Posterior cingulate gyrus (tissue), 11 donors: Measurements from ENCODE around the gene RAD51AP2.
"Not testable (repeated sequence)": the region's sequence is repeated elsewhere in the genome, so short reads cannot be mapped to it uniquely, and the experiment has no call there.

Source experiments
- DNase-seq, 10 donors: peaks; one replicate each; pipeline versions ENCODE4 v3.0.0 to v3.0.0-alpha.2; 2020 to 2021; ENCODE audit warnings: mixed read lengths in 3 of 10
- intact Hi-C: fragments of 100-400 bp; cut with DNase I; formaldehyde crosslinking; loops from one replicate; pipeline ENCODE4 v1.15.1; 2023

The RAD51AP2 gene

GRCh38 chr2:17518212-17519154, at the start of gene RAD51AP2:
TSS of gene RAD51AP2 (minus strand) at chr2:17518440. CDS start at chr2:17518415, 25 bp downstream.
- intact Hi-C loops = no loop called here
- DNase-seq = peak; percentile 29 to 95 (median 74)

DNA sequence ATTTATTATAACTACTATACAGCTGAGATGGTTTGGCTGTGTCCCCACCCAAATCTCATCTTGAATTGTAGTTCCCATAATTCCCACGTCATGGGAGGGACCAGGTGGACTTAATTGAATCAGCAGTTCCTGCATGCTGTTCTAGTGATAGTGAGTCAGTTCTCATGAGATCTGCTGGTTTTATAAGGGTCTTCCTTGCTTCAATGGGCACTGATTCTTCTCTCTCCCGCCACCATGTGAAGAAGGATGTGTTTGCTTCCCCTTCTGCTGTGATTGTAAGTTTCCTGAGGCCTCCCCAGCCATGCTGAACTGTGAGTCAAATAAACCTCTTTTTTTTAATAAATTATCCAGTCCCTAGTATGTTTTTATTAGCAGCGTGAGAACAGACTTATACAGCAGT, 47.5 kb upstream of the RAD51AP2 start:
- DNase-seq, intact Hi-C loops: not testable (repeated sequence)

DNA sequence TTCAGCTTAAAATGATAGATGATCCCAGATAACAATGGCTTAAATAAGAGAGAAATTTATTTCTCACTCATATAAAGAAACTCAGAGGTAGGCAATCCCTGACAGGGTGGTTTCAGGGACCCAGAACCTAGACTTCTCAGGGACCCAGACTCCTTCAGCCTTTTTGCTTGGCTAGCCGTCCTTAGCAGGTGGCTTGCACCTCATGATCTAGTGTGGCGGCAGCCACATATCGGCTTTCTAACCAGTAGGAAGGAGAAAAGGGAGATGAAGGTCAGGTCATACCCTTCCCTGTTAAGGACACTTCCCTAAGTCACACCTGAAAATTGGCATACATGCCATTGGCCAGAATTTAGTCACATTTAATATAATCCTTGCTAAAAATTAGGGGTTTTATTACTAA, 40.6 kb upstream of the RAD51AP2 start:
- DNase-seq = no peak
- intact Hi-C loops = no loop called here

DNA sequence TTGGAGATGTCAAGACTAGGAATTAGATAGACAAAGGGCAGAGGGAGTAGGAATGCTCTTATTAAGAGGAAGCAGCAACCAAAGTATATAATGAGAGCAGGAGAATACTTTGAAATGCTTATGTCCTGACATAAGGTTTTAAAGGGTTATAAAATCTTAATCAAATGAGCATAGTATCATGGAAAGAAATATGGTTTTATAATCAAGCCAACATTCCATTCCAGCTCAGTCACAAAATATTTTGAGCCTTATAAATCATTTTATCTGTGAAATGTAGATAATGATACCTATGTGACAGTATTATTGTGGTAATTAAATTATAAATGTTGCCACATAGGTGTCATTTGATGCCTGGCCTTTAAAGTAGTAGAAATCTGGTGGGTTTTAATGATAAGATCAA, 39.8 kb upstream of the RAD51AP2 start:
- DNase-seq = no peak

DNA sequence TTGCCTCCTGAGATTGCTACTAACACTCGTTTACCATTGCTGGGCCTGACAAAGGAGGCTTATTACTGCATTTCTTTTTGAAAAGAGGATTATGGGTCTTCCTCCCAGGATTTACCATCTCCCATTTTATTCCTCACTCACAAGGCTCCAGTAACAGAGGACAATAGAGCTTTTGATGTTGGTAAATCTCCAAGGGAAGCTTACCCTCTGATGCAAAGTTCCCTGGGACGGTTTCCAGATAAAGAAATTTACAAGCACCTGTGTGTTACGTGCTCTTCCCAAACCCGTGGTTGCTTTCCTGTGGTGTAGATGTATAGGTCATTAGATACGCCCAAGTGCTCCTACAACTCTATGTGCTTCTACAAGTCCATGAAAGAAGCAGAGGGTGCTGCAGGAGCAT, 39.4 kb upstream of the RAD51AP2 start:
- intact Hi-C loops = no loop called here
- no peak for DNase-seq

More for the DNA sequence above, 39.8 kb upstream of the RAD51AP2 start:
- intact Hi-C loops = no loop called here

- intact Hi-C loops = no loop called here
- DNase-seq = no peak
Observed at GRCh38 chr2:17555150-17555549, 36.9 kb upstream of the RAD51AP2 start.

GRCh38 chr2:17550907-17551306, 32.7 kb upstream of the RAD51AP2 start:
- intact Hi-C loops = no loop called here
- DNase-seq = no peak

DNA sequence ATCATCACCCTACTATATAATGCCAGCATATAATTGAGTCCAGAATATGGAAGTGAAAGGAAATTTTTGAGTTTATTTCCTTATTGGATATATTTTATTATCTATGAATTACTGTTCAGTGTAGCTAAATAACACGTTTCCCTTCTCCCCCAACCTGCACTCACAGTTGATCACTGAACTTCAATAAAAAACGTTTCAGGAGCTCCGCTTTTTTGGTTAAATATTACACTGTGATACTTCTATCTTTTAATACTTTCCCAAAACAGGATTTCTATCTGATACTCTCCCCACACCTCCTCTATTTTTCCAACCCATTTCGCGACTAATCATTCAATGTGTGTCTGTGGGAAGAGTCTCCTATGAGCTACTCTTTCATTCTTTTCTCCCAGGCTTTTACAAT, 29.5 kb upstream of the RAD51AP2 start:
- no peak for DNase-seq
- intact Hi-C loops = no loop called here

DNA sequence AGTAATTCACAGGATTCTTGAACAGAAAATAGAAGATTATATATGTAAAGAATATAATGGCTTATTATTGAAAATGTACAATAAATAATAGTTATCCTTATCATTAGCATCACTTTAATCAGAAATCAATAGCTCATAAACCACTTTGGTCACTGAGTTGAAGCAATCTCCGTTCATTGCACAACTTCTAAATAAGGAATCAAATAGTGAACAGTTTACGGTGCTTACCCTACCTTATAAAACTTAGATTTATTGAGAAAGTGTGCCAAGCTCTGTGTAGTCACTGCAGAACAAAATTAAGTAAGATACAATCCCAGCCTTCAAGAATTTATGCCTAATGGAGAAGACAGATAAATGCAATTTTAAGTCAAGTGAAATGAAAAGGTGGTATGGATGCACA, 29.0 kb upstream of the RAD51AP2 start:
- intact Hi-C loops = no loop called here
- no peak for DNase-seq

DNA sequence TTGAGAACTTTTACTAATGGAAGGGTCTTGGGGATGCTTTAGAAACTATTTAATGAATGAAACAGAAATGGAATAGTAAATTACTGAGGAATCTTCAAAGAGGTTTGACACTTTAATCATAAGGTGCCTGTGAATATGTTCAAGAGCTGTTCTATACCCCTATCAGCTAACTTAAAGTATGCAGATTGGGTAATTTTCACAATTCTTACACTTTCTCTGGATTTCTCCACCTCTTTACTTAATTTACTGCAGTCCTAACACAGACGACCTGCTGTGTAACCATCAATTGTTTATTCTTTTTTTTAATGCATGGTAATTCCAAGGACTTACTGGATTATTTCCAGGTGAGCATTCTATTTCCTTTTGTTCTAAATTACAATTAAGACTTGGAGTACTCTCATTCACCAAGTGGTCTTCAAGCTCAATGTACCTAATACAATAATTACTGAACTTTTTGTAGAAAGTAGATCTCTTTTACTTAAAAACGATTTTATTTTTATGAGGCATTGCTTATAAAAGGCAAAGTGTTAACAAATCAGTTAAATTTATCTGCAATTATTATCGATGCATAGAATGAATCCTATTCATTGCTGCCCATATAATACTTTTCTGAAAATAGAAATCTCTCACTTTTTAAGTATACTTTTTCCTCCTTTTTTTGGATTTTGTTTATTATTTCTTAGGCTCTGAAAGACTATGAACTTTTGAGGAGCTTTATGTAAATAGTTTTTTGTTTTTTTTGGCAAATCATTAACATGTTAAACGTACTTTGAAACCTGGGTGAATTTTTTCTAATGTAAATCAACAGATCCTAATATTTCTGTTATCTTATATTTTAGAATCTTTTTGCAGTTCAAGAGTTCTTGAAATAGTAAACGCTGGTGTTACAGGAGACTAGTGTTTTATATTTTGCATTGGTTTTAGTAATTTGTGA, 27.7 kb upstream of the RAD51AP2 start:
- DNase-seq = no peak
- intact Hi-C loops = no loop called here

GRCh38 chr2:17544256-17544655, 26.0 kb upstream of the RAD51AP2 start:
- no peak for DNase-seq
- intact Hi-C loops = loop anchor here (5.0 kb wide), 1 partner anchor 772 kb away; no protein-coding TSS in a partner anchor

DNA sequence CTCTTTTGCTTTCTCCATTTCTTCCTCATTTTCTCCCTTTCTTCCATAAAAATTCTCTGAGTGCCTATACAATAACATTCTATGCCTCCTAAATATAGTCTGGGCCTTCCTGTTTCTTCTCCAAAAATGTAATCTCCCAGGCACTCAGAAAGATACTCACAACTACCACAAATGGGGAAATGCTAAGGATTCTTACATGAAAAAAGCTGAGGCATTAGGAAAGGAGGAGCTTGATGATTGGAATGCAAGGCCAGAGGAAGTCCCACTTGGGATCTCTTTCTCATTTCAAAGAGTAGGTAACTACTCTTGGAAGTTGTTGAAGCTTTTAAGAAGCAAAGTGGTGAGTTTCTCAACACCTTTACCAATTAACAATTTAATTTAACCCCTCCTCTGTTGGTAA, 25.6 kb upstream of the RAD51AP2 start:
- no peak for DNase-seq
- intact Hi-C loops = loop anchor here (5.0 kb wide), 1 partner anchor 772 kb away; no protein-coding TSS in a partner anchor

GRCh38 chr2:17543131-17543660, 25.0 kb upstream of the RAD51AP2 start:
- DNase-seq = peak in 1 of 10 donors; percentile 55
- intact Hi-C loops = loop anchor here (5.0 kb wide), 1 partner anchor 771 kb away; no protein-coding TSS in a partner anchor

DNA sequence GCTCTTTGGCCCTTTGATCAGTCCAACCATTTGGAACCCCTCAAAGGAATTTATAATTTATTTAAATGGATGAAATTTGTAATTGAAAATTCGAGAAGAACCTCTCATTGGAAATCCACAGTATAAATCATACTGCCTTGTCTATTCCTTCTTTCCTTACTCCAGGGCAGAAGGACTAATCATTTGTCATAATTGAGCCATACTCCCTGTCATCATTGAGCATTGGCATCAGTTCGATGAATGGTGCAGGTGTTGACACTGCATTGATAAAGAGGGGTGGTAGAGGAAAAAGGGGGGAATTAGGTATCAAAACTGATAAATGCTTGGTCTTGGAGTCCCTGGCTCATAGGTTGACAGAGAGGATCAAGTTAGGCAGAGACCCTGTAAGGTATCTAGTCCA, 24.2 kb upstream of the RAD51AP2 start:
- intact Hi-C loops = loop anchor here (5.0 kb wide), 1 partner anchor 770 kb away; no protein-coding TSS in a partner anchor
- no peak for DNase-seq

GRCh38 chr2:17541531-17541950, 23.3 kb upstream of the RAD51AP2 start:
- intact Hi-C loops = loop anchor here (5.0 kb wide), 1 partner anchor 769 kb away; no protein-coding TSS in a partner anchor
- DNase-seq = peak in 1 of 10 donors; percentile 75

DNA sequence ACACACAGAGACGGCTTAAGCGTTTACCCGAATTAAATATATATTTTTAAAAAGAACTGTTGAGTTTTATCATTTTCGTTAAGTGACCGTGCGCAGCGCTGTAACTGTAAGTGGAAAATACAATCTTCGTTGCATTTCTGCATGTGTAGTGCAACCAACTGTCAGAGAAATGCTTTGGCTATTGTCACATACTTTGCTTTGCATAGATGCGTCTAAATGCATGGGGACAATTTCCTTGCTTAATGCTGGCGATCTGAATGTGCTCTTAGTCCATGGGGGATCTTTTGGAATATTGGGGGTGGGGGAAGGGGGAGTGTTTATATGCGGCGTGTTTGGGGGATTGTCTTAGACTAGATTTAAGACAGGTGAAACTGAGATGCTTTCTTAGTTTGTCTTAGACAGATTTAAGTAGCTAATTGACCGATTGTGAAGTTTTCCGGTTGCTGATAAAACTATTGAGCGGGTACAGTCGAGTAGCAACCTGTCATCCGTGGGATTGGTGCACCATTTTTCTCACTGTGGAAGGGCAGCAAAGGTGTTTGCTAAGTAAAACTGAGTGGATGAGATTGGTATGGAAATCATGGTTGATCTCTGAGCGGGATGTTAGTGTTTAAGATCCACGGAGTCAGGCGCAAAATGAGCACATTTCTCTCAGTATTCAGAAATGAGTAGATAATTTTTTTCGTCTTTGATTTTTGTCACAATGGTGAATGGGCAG, 22.7 kb upstream of the RAD51AP2 start:
- DNase-seq = no peak
- intact Hi-C loops = loop anchor here (5.0 kb wide), 1 partner anchor 769 kb away; no protein-coding TSS in a partner anchor

GRCh38 chr2:17540093-17540812, 22.0 kb upstream of the RAD51AP2 start, which contains the start of gene VSNL1:
TSS of gene VSNL1 (plus strand) at chr2:17540696. CDS start at chr2:17592075, 51,379 bp downstream.
- intact Hi-C loops = loop anchor here (5.0 kb wide), 1 partner anchor 768 kb away; no protein-coding TSS in a partner anchor
- peak; percentile 52 to 98 (median 86) for DNase-seq

DNA sequence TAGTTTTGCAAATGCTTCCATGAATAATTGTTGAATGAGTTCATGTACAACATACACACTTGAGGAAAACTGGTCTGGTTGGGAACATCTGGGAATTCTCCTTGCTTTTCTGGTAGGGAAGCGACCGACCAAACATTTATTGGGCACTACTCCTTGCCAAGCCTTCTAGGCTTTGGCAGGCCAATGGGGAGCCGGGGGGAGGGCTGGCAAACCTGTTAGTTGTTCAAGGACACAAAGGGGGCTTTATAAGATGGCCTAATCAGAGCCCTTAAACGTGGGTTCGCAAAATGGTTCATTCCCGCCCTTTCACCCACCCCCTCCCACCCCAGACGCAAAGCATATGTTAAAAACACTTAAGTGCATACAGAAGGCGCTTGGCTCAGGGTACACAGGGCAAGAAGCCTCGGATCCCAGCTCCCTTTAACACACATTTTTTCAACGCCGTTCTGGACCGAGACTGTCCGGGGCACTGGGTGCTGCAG, 21.4 kb upstream of the RAD51AP2 start:
- intact Hi-C loops = loop anchor here (5.0 kb wide), 1 partner anchor 767 kb away; no protein-coding TSS in a partner anchor
- peak in 2 of 10 donors; percentile 71 to 83 for DNase-seq
